NCI-H82 treated with DMSO at 0.1 percent for 48 hours (cell line): ENCODE results near the gene IL21R.
"Not testable (repeated sequence)": the region's sequence is repeated elsewhere in the genome, so short reads cannot be mapped to it uniquely, and the experiment has no call there.

Experiments
- DNase-seq: peaks from one replicate; lab custom pipeline; 2025; ENCODE audit not compliant: unreplicated experiment; lab: John Stamatoyannopoulos, UW

IL21R gene

GRCh38 chr16:27374804-27375425 is 27.1 kb upstream of the IL21R start:
- peak; percentile 57 for DNase-seq

- no peak for DNase-seq
Observed at GRCh38 chr16:27377666-27378485, 24.1 kb upstream of the IL21R start.

GRCh38 chr16:27378871-27379481 is 23.0 kb upstream of the IL21R start:
- no peak for DNase-seq

- DNase-seq, result no peak
Observed at GRCh38 chr16:27379919-27380318, 22.1 kb upstream of the IL21R start.

GRCh38 chr16:27381236-27381635 is 20.7 kb upstream of the IL21R start:
- no peak for DNase-seq

- DNase-seq, result no peak
Observed at GRCh38 chr16:27381974-27382855, 19.8 kb upstream of the IL21R start.

GRCh38 chr16:27383556-27384243 is 18.3 kb upstream of the IL21R start:
- DNase-seq, result no peak

- DNase-seq, result no peak
Observed at GRCh38 chr16:27384425-27384824, 17.5 kb upstream of the IL21R start.

- DNase-seq, result peak; percentile 83
Observed at GRCh38 chr16:27385398-27385797, 16.6 kb upstream of the IL21R start.

- no peak for DNase-seq
Observed at GRCh38 chr16:27386674-27387073, 15.3 kb upstream of the IL21R start.

GRCh38 chr16:27387724-27388123 is 14.2 kb upstream of the IL21R start:
- no peak for DNase-seq

- DNase-seq, result no peak
Observed at GRCh38 chr16:27389272-27389961, 12.6 kb upstream of the IL21R start.

GRCh38 chr16:27390151-27390550 is 11.8 kb upstream of the IL21R start:
- no peak for DNase-seq

- DNase-seq, result no peak
Observed at GRCh38 chr16:27392671-27393070, 9.3 kb upstream of the IL21R start.

GRCh38 chr16:27394516-27394915 is 7.5 kb upstream of the IL21R start:
- DNase-seq, result no peak

- not testable (repeated sequence) for DNase-seq
Observed at GRCh38 chr16:27398341-27398893, 3.6 kb upstream of the IL21R start.

- DNase-seq, result no peak
Observed at GRCh38 chr16:27398894-27399853, 2.8 kb upstream of the IL21R start.

- no peak for DNase-seq
Observed at GRCh38 chr16:27399969-27400368, 2.0 kb upstream of the IL21R start.
